HG03097 (cell line): Measurements from ENCODE around the gene LIAS.
"Not testable (repeated sequence)": the region's sequence is repeated elsewhere in the genome, so short reads cannot be mapped to it uniquely, and the experiment has no call there.

Source experiments
- ATAC-seq: cut with Tn5 transposase; IDR thresholded peaks from one replicate; pipeline ENCODE4 v1.9.1; 2021; ENCODE audit not compliant: unreplicated experiment, low FRiP score

LIAS gene

GRCh38 chr4:39495446-39496213 lies 36.8 kb downstream of the LIAS start:
- ATAC-seq, result no peak

- no peak for ATAC-seq
Observed at GRCh38 chr4:39497909-39498726, 39.3 kb downstream of the LIAS start.

- ATAC-seq, result no peak
Observed at GRCh38 chr4:39498727-39499020, 39.8 kb downstream of the LIAS start.

GRCh38 chr4:39502019-39502663 lies 43.3 kb downstream of the LIAS start:
- ATAC-seq, result no peak

GRCh38 chr4:39502664-39503035 lies 43.8 kb downstream of the LIAS start:
- ATAC-seq, result not testable (repeated sequence)

GRCh38 chr4:39504538-39504937 lies 45.7 kb downstream of the LIAS start:
- no peak for ATAC-seq

GRCh38 chr4:39505581-39505980 lies 46.7 kb downstream of the LIAS start:
- ATAC-seq, result no peak

GRCh38 chr4:39510348-39510929 lies 51.6 kb downstream of the LIAS start:
- ATAC-seq, result no peak

GRCh38 chr4:39514266-39514665 lies 55.4 kb downstream of the LIAS start:
- ATAC-seq, result not testable (repeated sequence)

- ATAC-seq, result no peak
Observed at GRCh38 chr4:39514888-39515401, 56.1 kb downstream of the LIAS start.

- ATAC-seq, result not testable (repeated sequence)
Observed at GRCh38 chr4:39515669-39516401, 57.0 kb downstream of the LIAS start.

GRCh38 chr4:39516407-39516966 lies 57.6 kb downstream of the LIAS start:
- ATAC-seq, result no peak

- ATAC-seq, result no peak
Observed at GRCh38 chr4:39518484-39518883, 59.6 kb downstream of the LIAS start.

GRCh38 chr4:39521253-39521919 lies 62.5 kb downstream of the LIAS start:
- no peak for ATAC-seq

- no peak for ATAC-seq
Observed at GRCh38 chr4:39522068-39522467, 63.2 kb downstream of the LIAS start.

GRCh38 chr4:39524161-39524957 lies 65.5 kb downstream of the LIAS start:
- no peak for ATAC-seq

- no peak for ATAC-seq
Observed at GRCh38 chr4:39525822-39526690, 67.2 kb downstream of the LIAS start.
